ENCODE data around the gene COL4A6. TPM values are rescaled to one million over a fixed set of nuclear protein-coding genes. Genes with fewer than 3 reads are reported as not detected.
"Not testable (repeated sequence)": the region's sequence is repeated elsewhere in the genome, so short reads cannot be mapped to it uniquely, and the experiment has no call there.

The COL4A6 gene
- total and polyA plus RNA-seq, 12 donors, result 0.14 to 1.4 (median 0.73) TPM

DNA sequence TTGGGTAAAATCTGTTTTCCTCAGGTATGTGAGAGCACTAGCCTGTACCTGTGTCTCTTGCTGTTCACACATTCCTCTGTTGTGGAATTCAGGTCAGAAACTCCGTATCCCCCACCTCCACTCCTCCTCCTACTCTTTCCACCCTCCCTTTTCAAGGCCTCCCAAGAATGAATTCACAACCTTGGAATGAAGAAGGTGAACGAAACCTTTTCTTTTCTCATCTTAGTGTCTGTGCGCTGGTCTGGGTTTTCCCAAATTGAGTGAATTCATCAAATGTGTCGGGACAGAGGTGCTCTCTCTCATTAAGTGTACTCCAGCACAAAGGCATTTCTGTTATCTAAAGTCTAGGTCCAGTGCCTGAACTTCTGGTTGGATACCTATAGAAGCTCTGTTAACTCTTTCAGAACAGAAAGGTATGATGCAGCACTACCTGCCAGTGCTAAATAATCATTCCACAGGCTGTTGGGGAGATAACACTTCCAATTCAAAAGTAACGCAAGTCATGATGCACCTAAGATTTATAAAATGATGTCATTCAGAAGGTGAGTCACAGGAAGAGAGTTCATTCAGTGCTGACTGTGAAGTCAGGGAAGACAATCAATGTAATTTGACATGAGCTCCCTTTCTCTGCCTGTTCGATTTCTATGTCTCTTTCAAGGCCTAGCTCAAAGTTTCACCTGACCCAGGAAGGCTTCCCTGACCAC is 41.9 kb downstream of the COL4A6 start:
- Histone ChIP-seq H3K27ac (no peak overlapping the region), H3K4me3 (no peak overlapping the region), H3K9me3 (replicated peaks in 1 of 3) (no peaks in the 10 kb centered on the region), H3K36me3 (replicated peaks in 1 of 2) (no peaks in the 10 kb centered on the region), H3K4me1 (replicated peaks in 1 of 2) (no peaks in the 10 kb centered on the region), H3K27me3 (peaks cover 7% of the 10 kb centered on the region)
- DNase-seq, result no peak
- WGBS, 4 donors, result 61 to 65% (median 62%) methylated on average over 6 of the region's 6 CpGs
- TF ChIP-seq, protein P1, sequence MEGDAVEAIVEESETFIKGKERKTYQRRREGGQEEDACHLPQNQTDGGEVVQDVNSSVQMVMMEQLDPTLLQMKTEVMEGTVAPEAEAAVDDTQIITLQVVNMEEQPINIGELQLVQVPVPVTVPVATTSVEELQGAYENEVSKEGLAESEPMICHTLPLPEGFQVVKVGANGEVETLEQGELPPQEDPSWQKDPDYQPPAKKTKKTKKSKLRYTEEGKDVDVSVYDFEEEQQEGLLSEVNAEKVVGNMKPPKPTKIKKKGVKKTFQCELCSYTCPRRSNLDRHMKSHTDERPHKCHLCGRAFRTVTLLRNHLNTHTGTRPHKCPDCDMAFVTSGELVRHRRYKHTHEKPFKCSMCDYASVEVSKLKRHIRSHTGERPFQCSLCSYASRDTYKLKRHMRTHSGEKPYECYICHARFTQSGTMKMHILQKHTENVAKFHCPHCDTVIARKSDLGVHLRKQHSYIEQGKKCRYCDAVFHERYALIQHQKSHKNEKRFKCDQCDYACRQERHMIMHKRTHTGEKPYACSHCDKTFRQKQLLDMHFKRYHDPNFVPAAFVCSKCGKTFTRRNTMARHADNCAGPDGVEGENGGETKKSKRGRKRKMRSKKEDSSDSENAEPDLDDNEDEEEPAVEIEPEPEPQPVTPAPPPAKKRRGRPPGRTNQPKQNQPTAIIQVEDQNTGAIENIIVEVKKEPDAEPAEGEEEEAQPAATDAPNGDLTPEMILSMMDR (IDR thresholded peaks at IDR 0.05), result no peak
- no peak for TF ChIP-seq POLR2A (IDR thresholded peaks at IDR 0.05)
- intact Hi-C loops (cut with DNase I), result no loop called here

DNA sequence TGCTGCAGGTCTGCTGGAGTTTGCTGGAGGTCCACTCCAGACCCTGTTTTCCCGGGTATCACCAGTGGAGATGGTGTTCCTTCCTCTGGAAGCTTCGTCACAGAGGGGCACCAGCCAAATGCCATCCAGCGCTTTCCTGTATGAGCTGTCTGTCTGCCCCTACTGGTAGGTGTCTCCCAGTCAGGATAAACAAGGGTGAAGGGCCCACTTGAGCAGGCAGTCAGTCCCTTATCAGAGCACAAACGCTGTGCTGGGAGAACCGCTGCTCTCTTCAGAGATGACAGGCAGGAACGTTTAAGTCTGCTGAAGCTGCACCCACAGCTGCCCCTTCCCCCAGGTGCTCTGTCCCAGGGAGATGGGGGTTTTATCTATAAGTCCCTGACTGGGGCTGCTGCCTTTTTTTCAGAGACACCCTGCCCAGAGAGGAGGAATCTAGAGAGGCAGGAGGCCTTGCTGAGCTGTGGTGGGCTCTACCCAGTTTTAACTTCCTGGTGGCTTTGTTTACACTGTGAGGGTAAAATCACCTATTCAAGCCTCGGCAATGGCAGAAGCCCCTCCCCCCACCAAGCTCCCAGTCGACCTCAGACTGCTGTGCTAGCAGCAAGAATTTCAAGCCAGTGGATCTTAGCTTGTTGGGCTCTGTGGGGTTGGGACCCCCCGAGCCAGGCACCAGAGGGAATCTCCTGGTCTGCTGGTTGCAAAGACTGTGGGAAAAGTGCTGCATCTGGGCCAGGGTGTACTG is 47.1 kb downstream of the COL4A6 start:
- H3K27me3 ChIP-seq; H3K36me3 ChIP-seq (replicated peaks in 1 of 2); H3K9me3 ChIP-seq (replicated peaks in 1 of 3); H3K4me1 ChIP-seq (replicated peaks in 1 of 2); DNase-seq; intact Hi-C loops (cut with DNase I); H3K4me3 ChIP-seq; H3K27ac ChIP-seq: not testable (repeated sequence)
- WGBS, 4 donors, result 53 to 68% (median 60%) methylated on average over 4 to 9 of the region's 9 CpGs

DNA sequence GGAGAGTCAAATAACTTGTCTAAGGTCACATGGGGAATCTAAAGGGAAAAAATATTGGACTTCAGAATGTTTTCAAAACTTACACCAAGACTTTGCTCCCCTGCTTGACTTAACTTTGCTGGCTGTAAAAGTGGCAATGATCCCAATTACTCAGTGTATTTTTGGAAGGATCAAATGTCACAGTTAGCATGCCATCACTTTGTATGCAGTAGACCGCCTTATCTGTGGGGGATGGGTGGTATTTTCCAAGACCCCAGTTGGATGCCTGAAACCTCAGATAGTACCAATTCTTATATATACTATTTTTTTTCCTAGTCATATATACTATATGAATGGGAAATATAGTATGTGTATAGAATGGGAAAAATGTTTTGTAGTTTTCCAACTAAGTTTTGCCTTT is 53.4 kb downstream of the COL4A6 start:
- TF ChIP-seq, protein P1 (IDR thresholded peaks at IDR 0.05), result no peak
- no peak for TF ChIP-seq POLR2A (IDR thresholded peaks at IDR 0.05)
- DNase-seq, result no peak
- Histone ChIP-seq H3K27me3 (no peaks in the 10 kb centered on the region), H3K36me3 (replicated peaks in 1 of 2) (no peaks in the 10 kb centered on the region), H3K4me1 (replicated peaks in 1 of 2) (no peaks in the 10 kb centered on the region), H3K4me3 (no peak overlapping the region), H3K9me3 (replicated peaks in 1 of 3) (no peaks in the 10 kb centered on the region), H3K27ac (no peak overlapping the region)
- intact Hi-C loops (cut with DNase I), result no loop called here
- 44 to 67% (median 62%) methylated on average over 1 of the region's 1 CpG for WGBS, 4 donors

DNA sequence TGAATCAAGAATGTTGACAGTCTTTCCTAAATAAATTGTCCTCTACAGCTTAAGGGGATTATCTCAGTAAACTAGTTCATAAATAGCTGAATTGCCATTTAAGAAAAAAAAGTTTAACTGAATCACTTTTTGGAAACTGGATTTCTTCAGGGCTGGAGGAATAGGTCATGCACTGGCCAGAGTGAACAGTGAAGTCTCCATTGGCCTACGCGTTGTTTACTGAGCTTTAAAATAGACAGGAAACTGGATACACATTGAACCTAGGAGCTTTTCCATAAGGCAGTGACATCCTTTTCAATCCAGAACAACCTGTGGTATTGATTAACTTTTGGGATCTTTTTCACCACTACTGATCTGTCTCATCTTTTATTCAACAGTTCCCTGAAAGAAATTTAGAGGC is 58.0 kb downstream of the COL4A6 start:
- no peaks in the 10 kb centered on the region for H3K36me3 ChIP-seq (replicated peaks in 1 of 2)
- no peak overlapping the region for H3K4me3 ChIP-seq
- no peaks in the 10 kb centered on the region for H3K9me3 ChIP-seq (replicated peaks in 1 of 3)
- H3K4me1 ChIP-seq (replicated peaks in 1 of 2), result no peaks in the 10 kb centered on the region
- TF ChIP-seq POLR2A (IDR thresholded peaks at IDR 0.05), result no peak
- TF ChIP-seq, protein P1 (IDR thresholded peaks at IDR 0.05), result no peak
- WGBS, 4 donors, result 69 to 94% (median 85%) methylated on average over 2 of the region's 2 CpGs
- intact Hi-C loops (cut with DNase I), result no loop called here
- no peaks in the 10 kb centered on the region for H3K27me3 ChIP-seq
- H3K27ac ChIP-seq, result no peak overlapping the region
- no peak for DNase-seq

DNA sequence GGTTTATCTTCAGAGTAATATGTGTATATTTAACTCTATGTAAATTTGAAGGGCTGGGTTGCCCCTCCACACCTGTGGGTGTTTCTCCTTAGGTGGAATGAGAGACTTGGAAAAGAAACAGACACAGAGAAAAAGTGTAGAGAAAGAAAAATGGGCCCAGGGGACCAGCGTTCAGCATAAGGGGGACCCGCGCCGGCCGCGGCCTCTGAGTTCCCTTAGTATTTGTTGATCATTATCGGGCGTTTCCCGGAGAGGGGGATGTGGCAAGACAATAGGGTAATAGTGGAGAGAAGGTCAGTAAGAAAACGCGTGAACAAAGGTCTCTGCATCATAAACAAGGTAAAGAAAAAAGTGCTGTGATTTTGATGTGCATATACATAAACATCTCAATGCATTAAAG is 61.4 kb downstream of the COL4A6 start:
- 47 to 67% (median 58%) methylated on average over 11 of the region's 11 CpGs for WGBS, 4 donors
- DNase-seq, H3K27ac ChIP-seq: not testable (repeated sequence)

DNA sequence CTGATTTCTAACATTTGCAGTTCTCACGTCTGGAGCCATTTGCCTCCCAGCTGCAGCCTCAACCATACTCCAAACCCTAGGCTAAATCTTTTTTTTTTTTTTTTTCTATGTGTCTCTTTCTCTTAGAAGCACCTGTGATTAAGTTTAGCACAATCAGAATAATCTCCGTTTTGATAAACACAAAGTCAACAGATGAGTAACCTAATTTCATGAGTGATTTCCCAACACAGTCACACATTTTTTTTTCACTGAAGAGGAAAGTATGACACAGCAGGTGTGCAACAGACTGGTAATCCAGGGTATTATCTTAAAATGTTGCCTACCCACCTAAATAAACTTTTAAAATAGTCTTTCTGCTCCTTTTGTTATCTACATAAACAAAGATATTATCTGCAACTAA is 62.6 kb downstream of the COL4A6 start:
- H3K36me3 ChIP-seq (replicated peaks in 1 of 2); H3K27ac ChIP-seq; H3K9me3 ChIP-seq (replicated peaks in 1 of 3); H3K4me1 ChIP-seq (replicated peaks in 1 of 2); intact Hi-C loops (cut with DNase I); H3K4me3 ChIP-seq; DNase-seq; H3K27me3 ChIP-seq: not testable (repeated sequence)
- WGBS, 4 donors, result 44 to 58% (median 54%) methylated on average over 2 of the region's 2 CpGs

More for the DNA sequence above, 61.4 kb downstream of the COL4A6 start:
- H3K4me3 ChIP-seq; H3K9me3 ChIP-seq (replicated peaks in 1 of 3); H3K4me1 ChIP-seq (replicated peaks in 1 of 2); H3K27me3 ChIP-seq; H3K36me3 ChIP-seq (replicated peaks in 1 of 2); intact Hi-C loops (cut with DNase I): not testable (repeated sequence)

All from adrenal gland (tissue), 12 donors.